Stimulated activated CD4-positive, alpha-beta T cell treated with anti-CD3 and anti-CD28 coated beads, TNF-alpha, amount 100 ng/mL, for 24 hours (primary cell): Measurements from ENCODE around the gene OVOL3.
A peak's percentile ranks its signal among the peaks of the same experiment; 100 is the strongest.
"Not testable (repeated sequence)": the region's sequence is repeated elsewhere in the genome, so short reads cannot be mapped to it uniquely, and the experiment has no call there.

Experiments
- DNase-seq, 3 experiments: peaks; one replicate each; pipeline ENCODE4 v3.0.0-alpha.2; 2020; ENCODE audit warnings: low read depth in 3 of 3

OVOL3 gene

DNA sequence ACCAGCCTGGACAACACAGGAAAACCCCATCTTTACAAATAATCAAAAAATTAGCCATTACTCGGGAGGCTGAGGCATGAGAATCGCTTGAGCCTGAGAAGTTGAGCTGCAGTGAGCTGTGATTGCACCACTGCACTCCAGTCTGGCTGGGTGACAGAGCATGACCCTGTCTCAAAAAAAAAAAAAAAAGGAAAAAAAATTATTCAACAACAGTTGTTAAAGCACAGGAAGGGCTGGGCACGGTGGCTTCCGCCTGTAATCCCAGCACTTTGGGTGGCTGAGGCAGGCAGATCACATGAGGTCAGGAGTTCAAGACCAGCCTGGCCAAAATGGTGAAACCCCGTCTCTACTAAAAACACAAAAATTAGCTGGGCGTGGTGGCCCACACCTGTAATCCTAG lies 20.3 kb downstream of the OVOL3 start:
- not testable (repeated sequence) for DNase-seq

DNA sequence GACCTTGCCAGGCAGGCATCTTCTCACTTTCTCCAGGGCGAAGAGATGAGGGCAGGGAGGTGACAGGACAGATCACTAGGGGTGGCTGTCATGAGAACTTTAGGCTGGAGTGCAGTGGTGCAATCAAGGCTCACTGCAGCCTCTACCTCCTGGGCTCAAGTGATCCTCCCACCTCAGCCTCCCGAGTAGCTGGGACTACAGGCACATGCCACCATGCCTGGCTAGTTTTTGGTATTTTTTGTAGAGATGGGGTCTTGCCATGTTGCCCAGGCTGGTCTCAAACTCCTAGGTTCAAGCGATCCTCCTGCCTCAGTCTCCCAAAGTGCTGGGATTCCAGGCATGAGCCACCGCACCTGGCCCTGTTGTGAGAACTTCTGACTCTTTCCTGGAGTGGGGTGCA lies 23.9 kb downstream of the OVOL3 start:
- not testable (repeated sequence) for DNase-seq

DNA sequence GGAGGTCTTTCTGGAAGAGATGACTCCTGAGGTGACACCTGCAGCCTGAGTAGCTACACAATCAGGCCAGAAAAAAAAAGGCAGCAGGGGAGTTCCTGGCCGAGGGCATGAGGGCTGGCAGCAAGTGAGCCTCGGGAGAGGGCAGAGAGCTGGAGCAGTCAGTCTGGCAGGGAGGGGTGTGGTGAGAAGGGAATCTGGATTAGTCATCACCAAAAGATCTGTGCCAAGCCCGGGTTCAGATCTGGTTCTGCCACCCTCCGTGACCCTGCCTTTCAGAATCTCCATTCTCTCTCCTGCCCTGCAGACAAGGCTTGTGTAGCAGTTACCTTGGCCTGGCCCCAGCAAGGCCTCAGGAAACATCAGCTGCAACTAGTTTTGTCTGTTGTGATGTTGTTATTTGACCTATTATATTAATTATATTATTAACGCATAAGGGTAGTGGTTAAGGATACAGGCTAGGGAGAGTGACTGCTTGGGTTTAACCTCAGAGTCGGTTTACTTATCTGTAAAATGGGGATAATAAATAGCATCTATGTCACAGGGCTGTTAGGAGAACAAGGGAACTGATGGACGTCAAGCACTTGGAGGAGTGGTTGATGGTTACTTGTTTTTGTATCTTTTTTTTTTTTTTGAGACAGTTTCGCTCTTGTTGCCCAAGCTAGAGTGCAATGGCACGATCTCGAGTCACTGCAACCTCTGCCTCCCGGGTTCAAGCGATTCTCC lies 26.2 kb downstream of the OVOL3 start:
- DNase-seq, result no peak

DNA sequence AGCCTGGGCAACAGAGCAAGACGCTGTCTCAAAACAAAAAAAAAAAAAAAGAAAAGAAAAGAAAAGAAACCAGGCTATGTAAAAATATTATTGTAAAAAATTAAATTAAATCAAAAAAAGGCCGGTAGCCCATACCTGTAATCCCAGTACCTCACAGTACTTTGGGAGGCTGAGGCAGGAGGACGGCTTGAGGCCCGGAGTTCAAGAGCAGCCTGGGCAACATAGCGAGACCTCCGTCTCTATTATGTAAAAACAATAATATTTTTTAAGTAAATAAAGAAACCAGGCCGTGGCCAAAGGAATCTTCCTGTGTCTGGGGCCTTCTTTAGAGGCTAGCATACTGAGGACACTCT lies 28.2 kb downstream of the OVOL3 start:
- DNase-seq, result no peak

DNA sequence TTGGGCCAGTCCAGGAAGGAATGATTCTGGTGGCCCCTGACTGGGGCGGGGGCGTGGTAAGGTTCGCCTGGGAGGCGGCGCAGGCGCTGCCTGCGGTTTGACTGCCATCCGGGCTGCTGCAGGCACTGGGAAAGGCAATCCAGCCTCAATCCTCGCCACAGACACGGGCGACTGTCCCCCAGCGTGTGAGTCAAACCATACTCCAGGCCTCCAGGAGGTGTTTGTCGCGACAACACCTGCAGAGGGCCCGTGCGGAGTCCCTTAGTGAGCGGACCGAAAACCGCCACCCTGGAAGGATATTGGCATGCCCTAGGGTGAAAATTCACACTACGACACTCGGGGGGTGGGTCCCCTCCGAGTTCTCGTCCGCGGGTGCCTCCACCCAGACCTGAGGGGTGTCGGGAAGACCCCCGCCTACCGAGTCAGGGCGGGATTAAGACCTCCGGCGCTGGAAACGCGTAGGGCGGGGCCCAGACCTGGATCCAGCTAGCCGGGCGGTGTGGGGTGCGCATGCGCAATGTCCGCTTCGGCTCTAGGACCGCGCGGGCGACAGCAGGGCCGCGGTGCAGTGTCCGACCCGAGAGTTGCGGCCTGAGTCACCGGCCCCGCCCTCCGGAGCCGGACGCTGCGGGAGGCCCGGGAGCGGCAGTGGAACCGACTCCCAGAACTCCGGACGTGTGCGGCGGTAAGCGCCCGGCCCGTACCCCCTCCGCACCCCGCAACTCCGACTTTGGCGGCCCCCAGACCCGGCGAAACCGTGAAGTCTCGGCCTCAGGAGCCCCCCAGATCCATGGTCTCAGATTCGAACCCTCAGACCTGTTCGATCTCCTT lies 28.7 kb downstream of the OVOL3 start, which contains the start of gene CAPNS1:
Gene CAPNS1, plus strand, starts transcription at position 594 of the 831 bp plus-strand sequence. CDS start 946 bp downstream, outside the sequence.
- peak; percentile 84 to 93 (median 87) for DNase-seq

DNA sequence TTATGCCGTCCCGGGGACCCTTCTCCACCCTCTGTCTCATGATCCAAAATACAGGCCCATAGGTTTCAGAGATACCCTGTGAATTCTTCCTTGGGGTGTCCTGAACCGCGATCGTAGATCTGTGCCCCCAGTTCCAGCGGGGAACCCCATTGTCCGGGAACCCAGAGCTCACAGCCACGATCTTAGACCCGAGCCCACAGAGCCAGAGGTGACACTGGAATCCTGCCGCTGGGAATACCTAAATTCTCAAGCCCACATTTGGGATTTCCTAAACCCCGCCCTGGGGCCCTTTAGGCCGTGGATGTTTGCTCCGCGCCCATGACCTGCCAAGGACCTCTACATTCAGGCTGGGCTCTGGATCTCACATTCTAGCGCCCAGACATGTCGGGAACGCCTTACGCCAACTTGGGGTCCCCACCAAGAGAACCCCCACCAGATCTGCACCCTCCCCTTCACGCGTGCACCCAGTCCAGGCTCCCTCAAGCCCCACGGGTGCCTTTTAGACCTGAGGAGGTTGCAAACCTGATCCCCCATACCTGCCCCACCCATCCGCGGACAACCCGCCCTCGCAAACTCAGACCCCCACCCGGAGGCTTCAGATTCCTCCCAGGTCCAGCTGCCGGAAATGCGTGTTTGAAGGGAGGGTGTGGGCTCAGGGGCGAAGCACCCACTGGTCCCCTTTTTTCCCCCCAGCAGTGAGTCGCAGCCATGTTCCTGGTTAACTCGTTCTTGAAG lies 29.5 kb downstream of the OVOL3 start:
- peak in 2 of 3 experiments; percentile 27 to 38 for DNase-seq

DNA sequence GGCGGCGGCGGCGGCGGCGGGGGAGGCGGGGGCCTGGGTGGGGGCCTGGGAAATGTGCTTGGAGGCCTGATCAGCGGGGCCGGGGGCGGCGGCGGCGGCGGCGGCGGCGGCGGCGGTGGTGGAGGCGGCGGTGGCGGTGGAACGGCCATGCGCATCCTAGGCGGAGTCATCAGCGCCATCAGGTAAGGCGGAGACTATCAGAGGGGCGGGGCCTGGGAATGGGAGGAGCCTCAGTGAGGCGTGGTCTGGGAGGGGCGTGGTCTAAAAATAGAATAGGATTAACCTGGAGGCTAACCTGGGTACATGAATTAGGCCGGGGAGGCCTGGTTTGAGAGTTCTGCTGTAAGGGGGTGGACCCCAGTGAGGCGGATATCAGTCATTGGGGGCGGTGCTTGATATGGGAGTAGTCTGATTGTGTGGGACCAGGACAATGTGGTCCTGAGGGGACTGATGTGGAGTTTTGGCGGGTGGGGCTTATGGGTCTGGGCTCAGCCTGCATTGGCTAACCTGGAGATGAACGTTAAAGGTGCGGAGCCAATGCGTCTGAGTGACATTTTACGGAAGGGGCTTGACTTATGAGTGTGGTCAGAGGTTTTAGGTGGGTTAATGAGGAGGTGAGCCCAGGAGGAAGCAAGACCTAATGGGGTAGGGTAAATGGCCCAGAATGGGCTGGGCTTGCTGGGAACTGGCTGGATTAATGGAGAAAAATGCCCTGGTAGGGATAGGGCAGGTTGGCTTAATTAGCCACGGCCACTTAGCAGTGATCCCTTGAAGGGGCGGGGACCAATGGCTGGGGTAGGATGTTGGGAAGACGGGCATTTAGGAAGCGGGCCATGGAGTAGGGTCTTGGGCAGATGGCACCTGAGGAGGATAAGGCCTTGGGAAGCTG lies 30.3 kb downstream of the OVOL3 start:
- peak; percentile 81 to 90 (median 87) for DNase-seq

DNA sequence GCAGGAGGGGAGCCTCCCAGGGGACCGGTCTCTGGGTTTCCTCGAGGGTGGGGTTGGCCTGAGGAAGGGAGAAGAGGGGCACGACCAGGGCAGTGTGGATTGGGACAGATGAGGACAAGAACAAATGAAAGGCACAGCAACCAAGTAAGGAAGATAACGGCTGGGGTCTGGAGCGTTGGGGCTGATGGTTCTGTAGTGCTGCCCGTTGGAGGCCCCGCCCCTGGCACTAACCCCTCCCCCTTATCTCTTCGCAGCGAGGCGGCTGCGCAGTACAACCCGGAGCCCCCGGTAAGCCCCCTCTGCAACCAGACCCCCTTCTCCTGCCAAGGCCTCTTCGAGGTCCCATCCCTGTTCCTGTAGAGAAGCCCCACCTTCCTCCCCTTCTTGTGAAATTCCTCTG lies 31.1 kb downstream of the OVOL3 start:
- DNase-seq, result no peak

DNA sequence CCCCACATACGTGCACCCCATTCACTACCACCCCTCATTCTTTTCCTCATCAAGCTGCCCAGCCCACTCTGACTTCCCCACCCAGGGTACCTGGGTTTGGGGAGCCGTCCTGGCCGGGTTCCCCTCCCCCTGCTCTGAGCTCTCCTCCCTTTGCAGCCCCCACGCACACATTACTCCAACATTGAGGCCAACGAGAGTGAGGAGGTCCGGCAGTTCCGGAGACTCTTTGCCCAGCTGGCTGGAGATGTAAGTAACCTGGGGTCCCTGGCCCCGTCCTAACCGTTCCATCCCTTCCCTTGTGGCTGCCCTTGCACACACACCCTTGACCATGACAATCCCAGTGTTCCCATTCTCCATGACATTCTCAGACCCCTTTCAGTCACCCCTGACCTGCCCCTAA lies 31.6 kb downstream of the OVOL3 start:
- no peak for DNase-seq

DNA sequence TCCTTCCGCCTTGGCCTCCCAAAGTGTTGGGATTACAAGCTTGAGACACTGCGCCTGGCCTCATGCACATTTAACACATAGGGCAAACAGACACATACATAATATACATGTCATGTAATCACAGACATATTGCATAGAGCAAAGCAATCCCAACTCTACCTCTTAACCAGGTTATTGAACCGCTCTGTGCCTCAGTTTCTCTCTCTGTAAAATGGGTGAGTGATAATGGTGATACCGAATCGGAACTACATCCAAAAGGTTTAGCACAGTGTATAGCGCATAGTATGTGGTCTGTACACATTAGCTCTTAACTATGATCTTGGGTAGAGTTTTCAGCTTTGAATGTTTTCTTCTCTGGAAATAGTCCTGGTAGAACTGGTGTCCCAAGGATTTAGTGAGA lies 33.7 kb downstream of the OVOL3 start:
- DNase-seq, result no peak

DNA sequence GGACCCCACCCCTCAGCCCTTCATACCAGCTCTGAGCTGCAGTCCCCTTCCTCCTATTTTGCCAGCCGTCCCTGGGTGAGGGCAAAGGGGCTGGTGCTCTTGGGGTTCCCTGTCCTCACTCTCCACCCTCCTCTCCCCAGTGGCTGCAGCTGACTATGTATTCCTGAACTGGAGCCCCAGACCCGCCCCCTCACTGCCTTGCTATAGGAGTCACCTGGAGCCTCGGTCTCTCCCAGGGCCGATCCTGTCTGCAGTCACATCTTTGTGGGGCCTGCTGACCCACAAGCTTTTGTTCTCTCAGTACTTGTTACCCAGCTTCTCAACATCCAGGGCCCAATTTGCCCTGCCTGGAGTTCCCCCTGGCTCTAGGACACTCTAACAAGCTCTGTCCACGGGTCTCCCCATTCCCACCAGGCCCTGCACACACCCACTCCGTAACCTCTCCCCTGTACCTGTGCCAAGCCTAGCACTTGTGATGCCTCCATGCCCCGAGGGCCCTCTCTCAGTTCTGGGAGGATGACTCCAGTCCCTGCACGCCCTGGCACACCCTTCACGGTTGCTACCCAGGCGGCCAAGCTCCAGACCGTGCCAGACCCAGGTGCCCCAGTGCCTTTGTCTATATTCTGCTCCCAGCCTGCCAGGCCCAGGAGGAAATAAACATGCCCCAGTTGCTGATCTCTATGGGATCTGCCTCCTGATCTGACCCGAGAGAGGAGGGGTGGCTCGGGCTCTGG lies 38.9 kb downstream of the OVOL3 start:
- no peak for DNase-seq

DNA sequence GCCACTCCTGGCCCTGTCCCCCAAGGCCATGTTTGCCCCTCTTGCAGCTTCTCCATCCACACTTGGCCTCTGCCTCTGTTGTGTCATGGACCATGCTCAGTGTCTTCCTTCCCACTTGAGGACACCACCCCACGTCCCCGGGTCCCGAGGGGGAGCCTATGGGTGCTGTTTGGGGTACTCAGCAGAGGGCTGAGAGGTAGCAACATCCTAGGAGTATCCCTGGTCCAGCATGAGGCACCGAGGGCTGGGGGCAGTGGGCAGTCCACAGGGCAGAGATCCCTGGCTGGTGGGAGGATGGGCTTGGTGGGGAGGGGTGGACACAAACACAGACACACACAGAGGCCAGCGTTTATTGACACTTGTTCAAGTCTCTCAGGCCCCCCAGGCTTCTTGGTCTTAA lies 39.6 kb downstream of the OVOL3 start:
- no peak for DNase-seq

DNA sequence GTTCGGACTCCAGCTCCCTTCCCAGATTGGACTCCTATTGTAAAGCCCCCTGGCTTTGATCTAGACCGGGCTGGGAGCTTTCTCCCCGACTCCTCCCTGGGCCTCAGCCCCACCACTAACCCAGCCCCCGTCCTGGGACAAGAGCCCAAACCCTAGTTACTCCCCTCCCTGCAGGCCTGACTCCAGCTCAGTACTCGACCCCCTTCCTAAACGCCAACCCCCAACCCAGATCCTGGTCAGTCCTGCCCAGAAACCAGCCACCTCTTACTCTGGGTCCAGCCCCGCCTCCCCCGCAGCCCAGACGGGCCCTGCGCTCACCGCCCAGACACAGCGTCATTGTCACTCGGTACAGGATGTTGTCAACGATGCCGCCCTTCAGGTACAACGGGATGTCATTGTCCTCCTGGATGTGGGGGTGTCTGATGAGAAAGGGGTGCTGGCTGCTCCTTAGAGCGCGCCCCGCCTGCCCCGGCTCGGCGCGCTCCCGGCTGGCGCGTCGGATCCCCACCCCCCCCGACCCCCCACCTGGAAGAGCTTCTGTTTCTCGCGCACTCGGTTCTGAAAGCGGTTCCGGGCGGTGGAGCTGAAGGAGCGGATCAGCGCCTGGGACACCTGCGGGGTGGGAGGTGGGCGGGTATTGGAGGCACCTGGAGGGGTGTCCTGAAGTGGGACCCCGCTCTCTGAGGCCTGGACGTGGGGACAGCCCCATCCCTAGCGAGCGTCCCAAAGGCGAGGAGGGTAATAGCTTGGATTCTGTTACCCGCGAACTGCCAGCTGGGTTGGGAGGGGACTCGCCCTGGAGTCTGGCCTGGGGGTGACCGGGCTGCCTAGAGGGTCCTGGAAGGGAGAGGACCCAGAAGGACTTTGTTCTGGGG lies 40.4 kb downstream of the OVOL3 start:
- no peak for DNase-seq

DNA sequence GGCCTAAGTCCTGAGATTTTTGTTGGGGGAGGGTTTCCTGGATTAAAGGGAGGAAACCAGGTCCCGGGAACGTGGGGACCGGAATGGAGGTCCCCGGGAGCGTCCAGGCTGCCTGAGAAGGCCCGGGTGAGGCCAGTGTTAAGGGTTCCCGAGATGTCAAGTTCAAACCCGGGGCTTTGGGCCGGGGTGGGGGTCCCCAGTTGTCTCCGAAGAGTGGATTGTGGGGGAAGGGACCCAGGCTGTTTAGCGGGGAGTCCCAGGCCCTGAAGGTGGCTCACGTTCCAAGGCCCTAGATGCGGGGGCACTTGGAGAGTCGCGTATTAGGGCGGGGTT lies 41.0 kb downstream of the OVOL3 start:
- DNase-seq, result no peak

DNA sequence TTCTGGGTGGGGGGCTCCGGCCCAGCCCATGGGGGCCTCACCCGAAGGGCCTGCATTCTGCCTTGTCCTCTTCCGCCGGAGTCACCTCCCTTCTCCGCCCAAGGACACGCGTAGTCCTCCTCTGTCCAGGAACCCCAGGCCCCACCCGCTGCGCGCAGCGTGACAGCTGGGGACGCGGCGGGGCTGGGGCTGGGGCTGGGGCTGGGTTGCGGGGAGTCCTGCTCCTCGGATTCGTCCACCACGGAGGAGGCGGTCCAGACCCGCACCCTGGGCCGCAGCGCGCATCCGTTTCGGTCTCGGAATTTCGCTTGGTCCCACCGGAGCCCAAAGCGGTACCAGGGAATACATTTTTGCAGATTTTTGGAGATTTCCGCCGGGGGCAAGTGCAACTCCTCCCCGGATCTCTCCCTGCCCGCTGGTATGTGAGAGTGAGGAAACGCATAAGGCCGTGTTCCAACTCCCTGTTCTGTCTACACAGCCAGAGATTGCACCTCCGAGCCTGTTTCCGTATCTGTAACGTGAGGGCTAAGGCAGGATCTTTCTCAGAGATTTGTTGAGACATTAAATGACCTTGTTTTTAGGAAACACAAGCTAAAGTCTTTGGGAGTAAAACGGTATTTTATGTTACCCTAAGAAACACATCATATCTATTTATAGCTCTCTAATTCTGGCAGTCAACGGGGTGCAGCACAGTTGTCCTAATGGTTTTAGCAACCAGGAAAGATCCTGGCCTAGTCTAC lies 41.6 kb downstream of the OVOL3 start, which contains the start of gene COX7A1:
Gene COX7A1, minus strand, starts transcription at position 96 of the 740 bp plus-strand sequence. Its CDS starts 40 bp downstream, at position 56.
- DNase-seq, result no peak

DNA sequence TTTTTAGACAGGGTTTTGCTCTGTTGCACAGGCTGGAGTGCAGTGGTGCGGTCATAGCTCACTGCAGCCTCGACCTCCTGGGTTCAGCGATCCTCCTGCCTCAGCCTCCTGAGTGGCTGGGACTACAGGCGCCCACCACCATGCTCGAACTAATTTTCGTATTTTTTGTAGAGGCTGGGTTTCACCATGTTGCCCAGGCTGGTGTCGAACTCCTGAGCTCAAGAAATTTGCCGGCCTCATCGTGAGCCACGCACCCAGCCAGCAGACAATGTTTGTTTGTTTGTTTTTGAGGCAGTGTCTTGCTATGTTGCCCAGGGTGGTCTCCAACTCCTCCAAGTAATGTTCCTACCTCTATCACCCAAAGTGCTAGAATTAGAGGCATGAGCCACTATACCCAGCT lies 42.2 kb downstream of the OVOL3 start:
- no peak for DNase-seq

DNA sequence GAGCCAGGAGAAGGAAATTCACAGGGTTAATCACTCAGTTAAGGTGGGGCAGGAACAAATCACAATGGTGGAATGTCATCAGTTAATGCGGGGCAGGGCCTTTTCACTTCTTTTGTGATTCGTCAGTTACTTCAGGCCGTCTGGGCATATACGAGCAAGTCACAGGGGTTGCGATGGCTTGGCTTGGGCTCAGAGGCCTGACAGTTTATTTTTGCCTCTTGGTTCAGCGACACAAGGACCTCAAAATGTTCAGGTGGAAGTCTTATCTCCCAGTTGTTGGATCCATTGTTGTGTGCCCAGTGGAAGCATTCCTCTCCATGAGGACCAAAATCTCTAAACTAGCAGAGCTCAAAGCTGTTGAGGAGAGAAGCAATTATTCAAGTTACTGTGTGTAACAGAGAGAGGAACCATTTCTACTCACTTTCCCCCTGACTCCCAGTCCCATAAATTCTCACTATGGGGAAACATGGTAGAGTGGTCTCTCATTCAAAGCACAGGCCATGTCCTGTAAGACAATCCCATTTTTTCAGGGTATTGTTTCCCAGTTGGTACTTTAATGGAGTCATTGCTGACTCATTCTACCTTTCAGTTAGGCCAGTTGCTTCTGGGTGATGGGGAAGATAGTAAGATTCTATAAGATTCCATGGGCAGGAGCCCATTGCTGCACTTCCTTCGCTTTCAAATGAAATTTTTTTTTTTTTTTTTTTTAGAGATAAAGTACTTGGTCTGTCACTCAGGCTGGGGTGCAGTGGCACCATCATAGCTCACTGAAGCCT lies 50.1 kb downstream of the OVOL3 start:
- no peak for DNase-seq
